HEK293 (cell line): ENCODE results near the gene PSTPIP2.

Source experiments
- CTCF ChIA-PET: fragments of 350-600 bp; formaldehyde crosslinking; extraction: SDS; loops from one replicate; lab custom pipeline; 2021; ENCODE audit warnings: antibody characterized with exemption; lab: Yijun Ruan, JAX
- POLR2A ChIA-PET: fragments of 300-600 bp; formaldehyde crosslinking; extraction: SDS; loops from one replicate; lab custom pipeline; 2020; ENCODE audit warnings: antibody characterized with exemption, inconsistent platforms; lab: Yijun Ruan, JAX
- H3K27ac ChIP-seq: fragments of 200-500 bp; sonication (Bioruptor generic); 2 replicates; pipeline ENCODE4 v1.5.1; 2014; ENCODE audit warnings: low read depth, low read length, control low read depth, inconsistent platforms; ENCODE audit errors: extremely low read depth
- H3K36me3 ChIP-seq, 2 experiments: fragments of 200-500 bp in 1 of 2; sonication (Bioruptor generic) in 1 of 2; 1 replicate in 1 of 2; 2 replicates in 1 of 2; pipeline ENCODE4 v1.5.1; 2014 to 2017; ENCODE audit warnings: inconsistent platforms in 2 of 2, low read length in 2 of 2; ENCODE audit not compliant: control insufficient read depth in 2 of 2, insufficient read depth in 1 of 2
- H3K4me1 ChIP-seq: fragments of 200-500 bp; sonication (Bioruptor generic); 2 replicates; pipeline ENCODE4 v1.5.1; 2014; ENCODE audit warnings: mild to moderate bottlenecking, low read length, inconsistent platforms; ENCODE audit not compliant: control insufficient read depth, insufficient read depth
- H3K4me3 ChIP-seq: 2 replicates; pipeline ENCODE4 v1.5.1; 2011; ENCODE audit warnings: low read depth, mild to moderate bottlenecking, control low read depth, low read length, moderate library complexity
- H3K9me3 ChIP-seq: fragments of 200-500 bp; sonication (Bioruptor generic); 2 replicates; pipeline ENCODE4 v1.5.1; 2014; ENCODE audit warnings: low read depth, low read length, inconsistent platforms; ENCODE audit not compliant: control insufficient read depth, insufficient read depth
- GFI1B ChIP-seq: fragments of 450-650 bp; formaldehyde crosslinking; IDR thresholded peaks from 2 replicates; pipeline ENCODE4 v1.5.1; 2016; ENCODE audit warnings: missing biosample characterization, missing genetic modification characterization
- KLF16 ChIP-seq: fragments of 450-650 bp; formaldehyde crosslinking; IDR thresholded peaks from 2 replicates; pipeline ENCODE4 v1.5.1; 2017; ENCODE audit warnings: missing biosample characterization, missing genetic modification characterization
- MZF1 ChIP-seq: fragments of 450-650 bp; formaldehyde crosslinking; IDR thresholded peaks from 2 replicates; pipeline ENCODE4 v1.5.1; 2017; ENCODE audit warnings: missing biosample characterization, missing genetic modification characterization, borderline replicate concordance
- REPIN1 ChIP-seq: fragments of 450-650 bp; formaldehyde crosslinking; IDR thresholded peaks from 2 replicates; pipeline ENCODE4 v1.5.1; 2017; ENCODE audit warnings: missing biosample characterization, missing genetic modification characterization, low read depth
- ZFP41 ChIP-seq: fragments of 450-650 bp; formaldehyde crosslinking; IDR thresholded peaks from 2 replicates; pipeline ENCODE4 v1.5.1; 2016; ENCODE audit warnings: missing biosample characterization, missing genetic modification characterization, borderline replicate concordance
- ZNF114 ChIP-seq: fragments of 450-650 bp; formaldehyde crosslinking; IDR thresholded peaks from 2 replicates; pipeline ENCODE4 v1.5.0; 2017; ENCODE audit warnings: missing biosample characterization, missing genetic modification characterization
- ZNF121 ChIP-seq: fragments of 450-650 bp; formaldehyde crosslinking; IDR thresholded peaks from 2 replicates; pipeline ENCODE4 v1.5.1; 2016; ENCODE audit warnings: missing biosample characterization, missing genetic modification characterization
- ZNF239 ChIP-seq: fragments of 450-650 bp; formaldehyde crosslinking; IDR thresholded peaks from 2 replicates; pipeline ENCODE4 v1.5.1; 2016; ENCODE audit warnings: missing biosample characterization, missing genetic modification characterization
- ZNF24 ChIP-seq: fragments of 450-650 bp; formaldehyde crosslinking; IDR thresholded peaks from 2 replicates; pipeline ENCODE4 v1.5.1; 2016; ENCODE audit warnings: missing biosample characterization, missing genetic modification characterization
- ZNF274 ChIP-seq, 2 experiments: fragments of 200-500 bp in 1 of 2; fragments of 450-650 bp in 1 of 2; sonication (Bioruptor generic) in 1 of 2; formaldehyde crosslinking in 1 of 2; IDR thresholded peaks; 2 replicates each; pipeline versions ENCODE4 v1.5.1 to v1.6.1; 2014 to 2016; ENCODE audit warnings: borderline replicate concordance in 1 of 2, inconsistent platforms in 1 of 2, low read length in 1 of 2, missing biosample characterization in 1 of 2, missing genetic modification characterization in 1 of 2
- ZNF394 ChIP-seq: fragments of 450-650 bp; formaldehyde crosslinking; IDR thresholded peaks from 2 replicates; pipeline ENCODE4 v1.5.1; 2016; ENCODE audit warnings: missing biosample characterization, missing genetic modification characterization, mild to moderate bottlenecking, moderate library complexity, borderline replicate concordance
- ZNF585B ChIP-seq: fragments of 450-650 bp; formaldehyde crosslinking; IDR thresholded peaks from 2 replicates; pipeline ENCODE4 v1.5.1; 2016; ENCODE audit warnings: missing biosample characterization, missing genetic modification characterization
- ZNF610 ChIP-seq: fragments of 450-650 bp; formaldehyde crosslinking; IDR thresholded peaks from 2 replicates; pipeline ENCODE4 v1.5.1; 2016; ENCODE audit warnings: missing biosample characterization, missing genetic modification characterization, borderline replicate concordance
- ZNF629 ChIP-seq: fragments of 450-650 bp; formaldehyde crosslinking; IDR thresholded peaks from 2 replicates; pipeline ENCODE4 v1.5.1; 2017; ENCODE audit warnings: missing biosample characterization, missing genetic modification characterization
- ZNF658 ChIP-seq: fragments of 450-650 bp; formaldehyde crosslinking; IDR thresholded peaks from 2 replicates; pipeline ENCODE4; 2016; ENCODE audit warnings: missing biosample characterization, missing genetic modification characterization
- ZNF677 ChIP-seq: fragments of 450-650 bp; IDR thresholded peaks from 2 replicates; pipeline ENCODE4 v1.5.0; 2018; ENCODE audit warnings: missing biosample characterization, mild to moderate bottlenecking, missing genetic modification characterization, moderate library complexity
- TF ChIP-seq, protein P1 (sequence below): fragments of 450-650 bp; formaldehyde crosslinking; IDR thresholded peaks from 2 replicates; pipeline ENCODE4 v1.5.1; 2017; ENCODE audit warnings: missing biosample characterization, missing genetic modification characterization
- TF ChIP-seq, protein P2 (sequence below): fragments of 450-650 bp; formaldehyde crosslinking; IDR thresholded peaks from 2 replicates; pipeline ENCODE4 v1.5.0; 2017; ENCODE audit warnings: missing biosample characterization, missing genetic modification characterization, borderline replicate concordance
- TF ChIP-seq, protein P3 (sequence below): fragments of 450-650 bp; formaldehyde crosslinking; IDR thresholded peaks from 2 replicates; pipeline ENCODE4 v1.5.1; 2016; ENCODE audit warnings: missing biosample characterization, missing genetic modification characterization
- TF ChIP-seq, protein P4 (sequence below): fragments of 450-650 bp; formaldehyde crosslinking; IDR thresholded peaks from 2 replicates; pipeline ENCODE4 v1.5.1; 2016; ENCODE audit warnings: missing biosample characterization, missing genetic modification characterization
- TF ChIP-seq, protein P5 (sequence below): fragments of 450-650 bp; formaldehyde crosslinking; IDR thresholded peaks from 2 replicates; pipeline ENCODE4 v1.5.1; 2017; ENCODE audit warnings: missing biosample characterization, missing genetic modification characterization

The PSTPIP2 gene

DNA sequence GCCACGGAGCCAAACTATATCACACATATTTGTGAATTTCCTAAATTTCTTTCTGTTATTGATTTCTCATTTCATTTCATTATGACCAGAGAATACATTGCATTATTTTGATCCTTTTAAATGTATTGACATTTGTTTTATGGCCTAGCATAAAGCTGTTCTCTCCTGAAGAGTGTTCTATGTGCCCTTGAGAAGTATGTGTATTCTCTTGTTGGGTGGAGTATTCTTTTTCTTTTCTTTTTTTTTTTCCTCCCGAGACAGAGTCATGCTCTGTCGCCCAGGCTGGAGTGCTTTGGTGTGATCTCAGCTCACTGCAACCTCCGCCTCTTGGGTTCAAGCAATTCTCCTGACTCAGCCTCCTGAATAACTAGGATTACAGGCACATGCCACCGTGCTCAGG is 37.3 kb upstream of the PSTPIP2 start:
- H3K9me3 ChIP-seq = no peaks in the 10 kb centered on the region
- no peak overlapping the region for H3K27ac ChIP-seq
- no peaks in the 10 kb centered on the region for H3K4me1 ChIP-seq
- TF ChIP-seq ZNF658 (tag by site-specific recombination) (no peak), ZNF610 (tag by site-specific recombination) (no peak), ZNF239 (tag by site-specific recombination) (no peak), ZNF629 (tag by site-specific recombination) (no peak), ZNF121 (no peak), ZFP41 (no peak), ZNF114 (no peak), REPIN1 (tag by site-specific recombination) (no peak), ZNF394 (tag by site-specific recombination) (no peak), KLF16 (tag by site-specific recombination) (no peak), ZNF585B (tag by site-specific recombination) (no peak), GFI1B (no peak)
- TF ChIP-seq, protein P1, sequence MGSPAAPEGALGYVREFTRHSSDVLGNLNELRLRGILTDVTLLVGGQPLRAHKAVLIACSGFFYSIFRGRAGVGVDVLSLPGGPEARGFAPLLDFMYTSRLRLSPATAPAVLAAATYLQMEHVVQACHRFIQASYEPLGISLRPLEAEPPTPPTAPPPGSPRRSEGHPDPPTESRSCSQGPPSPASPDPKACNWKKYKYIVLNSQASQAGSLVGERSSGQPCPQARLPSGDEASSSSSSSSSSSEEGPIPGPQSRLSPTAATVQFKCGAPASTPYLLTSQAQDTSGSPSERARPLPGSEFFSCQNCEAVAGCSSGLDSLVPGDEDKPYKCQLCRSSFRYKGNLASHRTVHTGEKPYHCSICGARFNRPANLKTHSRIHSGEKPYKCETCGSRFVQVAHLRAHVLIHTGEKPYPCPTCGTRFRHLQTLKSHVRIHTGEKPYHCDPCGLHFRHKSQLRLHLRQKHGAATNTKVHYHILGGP (tag by site-specific recombination) = no peak
- TF ChIP-seq, protein P2, sequence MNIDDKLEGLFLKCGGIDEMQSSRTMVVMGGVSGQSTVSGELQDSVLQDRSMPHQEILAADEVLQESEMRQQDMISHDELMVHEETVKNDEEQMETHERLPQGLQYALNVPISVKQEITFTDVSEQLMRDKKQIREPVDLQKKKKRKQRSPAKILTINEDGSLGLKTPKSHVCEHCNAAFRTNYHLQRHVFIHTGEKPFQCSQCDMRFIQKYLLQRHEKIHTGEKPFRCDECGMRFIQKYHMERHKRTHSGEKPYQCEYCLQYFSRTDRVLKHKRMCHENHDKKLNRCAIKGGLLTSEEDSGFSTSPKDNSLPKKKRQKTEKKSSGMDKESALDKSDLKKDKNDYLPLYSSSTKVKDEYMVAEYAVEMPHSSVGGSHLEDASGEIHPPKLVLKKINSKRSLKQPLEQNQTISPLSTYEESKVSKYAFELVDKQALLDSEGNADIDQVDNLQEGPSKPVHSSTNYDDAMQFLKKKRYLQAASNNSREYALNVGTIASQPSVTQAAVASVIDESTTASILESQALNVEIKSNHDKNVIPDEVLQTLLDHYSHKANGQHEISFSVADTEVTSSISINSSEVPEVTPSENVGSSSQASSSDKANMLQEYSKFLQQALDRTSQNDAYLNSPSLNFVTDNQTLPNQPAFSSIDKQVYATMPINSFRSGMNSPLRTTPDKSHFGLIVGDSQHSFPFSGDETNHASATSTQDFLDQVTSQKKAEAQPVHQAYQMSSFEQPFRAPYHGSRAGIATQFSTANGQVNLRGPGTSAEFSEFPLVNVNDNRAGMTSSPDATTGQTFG (tag by site-specific recombination) = no peak
- TF ChIP-seq, protein P3, sequence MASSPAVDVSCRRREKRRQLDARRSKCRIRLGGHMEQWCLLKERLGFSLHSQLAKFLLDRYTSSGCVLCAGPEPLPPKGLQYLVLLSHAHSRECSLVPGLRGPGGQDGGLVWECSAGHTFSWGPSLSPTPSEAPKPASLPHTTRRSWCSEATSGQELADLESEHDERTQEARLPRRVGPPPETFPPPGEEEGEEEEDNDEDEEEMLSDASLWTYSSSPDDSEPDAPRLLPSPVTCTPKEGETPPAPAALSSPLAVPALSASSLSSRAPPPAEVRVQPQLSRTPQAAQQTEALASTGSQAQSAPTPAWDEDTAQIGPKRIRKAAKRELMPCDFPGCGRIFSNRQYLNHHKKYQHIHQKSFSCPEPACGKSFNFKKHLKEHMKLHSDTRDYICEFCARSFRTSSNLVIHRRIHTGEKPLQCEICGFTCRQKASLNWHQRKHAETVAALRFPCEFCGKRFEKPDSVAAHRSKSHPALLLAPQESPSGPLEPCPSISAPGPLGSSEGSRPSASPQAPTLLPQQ = no peak
- TF ChIP-seq, protein P4, sequence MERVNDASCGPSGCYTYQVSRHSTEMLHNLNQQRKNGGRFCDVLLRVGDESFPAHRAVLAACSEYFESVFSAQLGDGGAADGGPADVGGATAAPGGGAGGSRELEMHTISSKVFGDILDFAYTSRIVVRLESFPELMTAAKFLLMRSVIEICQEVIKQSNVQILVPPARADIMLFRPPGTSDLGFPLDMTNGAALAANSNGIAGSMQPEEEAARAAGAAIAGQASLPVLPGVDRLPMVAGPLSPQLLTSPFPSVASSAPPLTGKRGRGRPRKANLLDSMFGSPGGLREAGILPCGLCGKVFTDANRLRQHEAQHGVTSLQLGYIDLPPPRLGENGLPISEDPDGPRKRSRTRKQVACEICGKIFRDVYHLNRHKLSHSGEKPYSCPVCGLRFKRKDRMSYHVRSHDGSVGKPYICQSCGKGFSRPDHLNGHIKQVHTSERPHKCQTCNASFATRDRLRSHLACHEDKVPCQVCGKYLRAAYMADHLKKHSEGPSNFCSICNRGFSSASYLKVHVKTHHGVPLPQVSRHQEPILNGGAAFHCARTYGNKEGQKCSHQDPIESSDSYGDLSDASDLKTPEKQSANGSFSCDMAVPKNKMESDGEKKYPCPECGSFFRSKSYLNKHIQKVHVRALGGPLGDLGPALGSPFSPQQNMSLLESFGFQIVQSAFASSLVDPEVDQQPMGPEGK (tag by site-specific recombination) = no peak
- ChIA-PET CTCF (no interaction called here), POLR2A (no interaction called here)
- peaks cover 37 to 58% of the 10 kb centered on the region in 2 experiments for H3K36me3 ChIP-seq
- H3K4me3 ChIP-seq = no peak overlapping the region

DNA sequence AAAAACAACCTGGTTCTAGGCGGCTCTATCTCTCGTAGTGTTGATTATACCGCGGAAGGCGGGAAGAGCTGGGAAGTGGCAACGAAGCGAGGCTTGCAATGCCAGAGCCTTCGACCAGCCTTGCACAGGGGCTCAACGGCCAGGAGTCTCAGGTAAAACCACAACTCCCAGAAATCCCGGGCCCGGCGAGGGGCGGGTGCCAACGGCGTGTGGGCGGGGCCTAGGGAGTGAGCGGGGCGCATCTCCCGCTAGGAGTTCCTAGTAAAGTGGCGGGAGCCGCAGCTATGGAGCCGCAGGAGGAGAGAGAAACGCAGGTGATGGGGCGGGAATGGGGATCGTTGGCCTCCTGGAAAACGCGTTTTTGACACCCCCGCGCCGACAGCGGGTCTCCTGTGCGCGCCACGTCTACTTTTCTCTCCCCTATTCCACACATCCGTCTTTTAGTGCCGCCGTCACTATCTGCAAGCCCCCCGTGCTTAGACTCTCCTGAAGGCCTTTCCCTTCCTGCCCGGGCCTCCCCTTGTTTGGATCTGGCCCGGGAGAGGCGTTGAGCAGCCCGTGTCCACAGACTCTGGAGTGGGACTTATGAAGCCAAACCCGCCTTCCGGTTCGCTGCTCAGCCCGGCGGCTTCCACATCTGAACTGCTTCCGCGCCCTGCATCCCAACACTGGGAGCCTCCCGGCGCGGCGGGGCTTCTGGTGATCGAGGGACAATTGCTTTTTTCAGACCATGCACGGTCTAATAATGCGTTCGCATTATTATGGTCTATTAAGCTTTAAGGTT is 32.3 kb upstream of the PSTPIP2 start, which contains the start of gene HAUS1:
HAUS1 (plus strand) TSS at position 258 of the 784 bp plus-strand sequence; CDS start at position 285, 27 bp downstream.
- Histone ChIP-seq H3K27ac (peak within 1 kb of the TSS; percentile 91), H3K36me3 (peaks cover 16 to 25% of the 10 kb centered on the region in 2 experiments), H3K4me3 (peak within 1 kb of the TSS; percentile 49), H3K9me3 (no peaks in the 10 kb centered on the region), H3K4me1 (no peaks in the 10 kb centered on the region)
- ChIA-PET CTCF (interaction anchor here (0.6 kb wide), 3 partner anchors 43 to 129 kb away, joined by 4 to 5 read pairs (median 4); no protein-coding TSS in a partner anchor), POLR2A (interaction anchor here (0.7 to 2.5 kb wide), 4 partner anchors 9 to 40 kb away, joined by 3 to 9 read pairs (median 4); no protein-coding TSS in a partner anchor)
- TF ChIP-seq MZF1 (peak; percentile 73; the same call in 1 of the 2 replicates), ZNF24 (tag by site-specific recombination) (no peak), ZNF610 (tag by site-specific recombination) (no peak), ZNF677 (no peak), ZNF274 (IDR thresholded peaks at IDR 0.05; ENCODE audit: low read length) (no peak), ZNF274 (tag by site-specific recombination; IDR thresholded peaks at IDR 0.05; ENCODE audit: borderline replicate concordance) (no peak)
- TF ChIP-seq, protein P5, sequence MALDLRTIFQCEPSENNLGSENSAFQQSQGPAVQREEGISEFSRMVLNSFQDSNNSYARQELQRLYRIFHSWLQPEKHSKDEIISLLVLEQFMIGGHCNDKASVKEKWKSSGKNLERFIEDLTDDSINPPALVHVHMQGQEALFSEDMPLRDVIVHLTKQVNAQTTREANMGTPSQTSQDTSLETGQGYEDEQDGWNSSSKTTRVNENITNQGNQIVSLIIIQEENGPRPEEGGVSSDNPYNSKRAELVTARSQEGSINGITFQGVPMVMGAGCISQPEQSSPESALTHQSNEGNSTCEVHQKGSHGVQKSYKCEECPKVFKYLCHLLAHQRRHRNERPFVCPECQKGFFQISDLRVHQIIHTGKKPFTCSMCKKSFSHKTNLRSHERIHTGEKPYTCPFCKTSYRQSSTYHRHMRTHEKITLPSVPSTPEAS (tag by site-specific recombination) = 0 out of 2 replicates have a peak, but pooled peaks have one; percentile 22
- TF ChIP-seq, protein P1 (tag by site-specific recombination) = no peak
